H1 (cell line): ENCODE measurements around the gene LPXN. TPM values are rescaled to one million over a fixed set of nuclear protein-coding genes. Genes with fewer than 3 reads are reported as not detected.

ENCODE experiments used
- CTCF ChIA-PET: fragments of 300-600 bp; sonication (Branson Sonifier 250); formaldehyde crosslinking; loops from one replicate; lab custom pipeline; 2021; ENCODE audit not compliant: partially characterized antibody; lab: Charles Lee
- POLR2A ChIA-PET: fragments of 300-600 bp; sonication (Branson Sonifier 250); formaldehyde crosslinking; loops from one replicate; lab custom pipeline; 2021; ENCODE audit warnings: inconsistent platforms; ENCODE audit not compliant: partially characterized antibody; lab: Charles Lee
- DNase-seq, 2 experiments: peaks; one replicate each; pipeline versions ENCODE4 v3.0.0 to v3.0.0-alpha.2; 2010 to 2022; ENCODE audit warnings: low spot score in 2 of 2, low read depth in 1 of 2, mixed read lengths in 1 of 2
- FAIRE-seq: peaks from 2 replicates; lab custom pipeline; 2011; peaks lifted over from hg19 to GRCh38; lab: Jason Lieb, UNC
- H2AFZ ChIP-seq: 2 replicates; pipeline ENCODE4 v1.8.1; 2012; ENCODE audit warnings: low read length, inconsistent platforms
- H2AK5ac ChIP-seq: 2 replicates; pipeline ENCODE4 v1.6.1; 2013; ENCODE audit warnings: low read depth, low read length
- H2BK120ac ChIP-seq: replicated peaks from 2 replicates; pipeline ENCODE3; 2013; ENCODE audit warnings: low read depth, low read length, inconsistent platforms
- H2BK12ac ChIP-seq: 2 replicates; pipeline ENCODE4 v1.6.1; 2013; ENCODE audit warnings: low read depth, low read length
- H2BK15ac ChIP-seq: 2 replicates; pipeline ENCODE4 v1.6.1; 2013; ENCODE audit warnings: low read length
- H2BK20ac ChIP-seq: 2 replicates; pipeline ENCODE4 v1.6.1; 2013; ENCODE audit warnings: low read length
- H2BK5ac ChIP-seq: 2 replicates; pipeline ENCODE4 v1.6.1; 2013; ENCODE audit warnings: low read depth, low read length
- H3K14ac ChIP-seq: 2 replicates; pipeline ENCODE4 v1.6.1; 2013; ENCODE audit warnings: inconsistent platforms; ENCODE audit not compliant: insufficient read length
- H3K18ac ChIP-seq: 2 replicates; pipeline ENCODE4 v1.6.1; 2013; ENCODE audit warnings: low read length; ENCODE audit errors: extremely low read depth
- H3K23ac ChIP-seq: 2 replicates; pipeline ENCODE4 v1.6.1; 2013; ENCODE audit warnings: inconsistent platforms; ENCODE audit not compliant: insufficient read length
- H3K23me2 ChIP-seq: 2 replicates; pipeline ENCODE4 v1.6.1; 2013; ENCODE audit warnings: low read depth, low read length
- H3K27ac ChIP-seq: 2 replicates; pipeline ENCODE4 v1.6.1; 2011; ENCODE audit warnings: low read depth, low read length, inconsistent platforms
- H3K27me3 ChIP-seq, 4 experiments: replicated peaks in 1 of 4; 1 replicate in 1 of 4; 2 replicates in 3 of 4; pipeline versions ENCODE4 v1.6.1 to v1.8.1; 2011 to 2013; ENCODE audit warnings: low read length in 3 of 4, mild to moderate bottlenecking in 3 of 4, inconsistent platforms in 2 of 4, mixed read lengths in 2 of 4, moderate library complexity in 1 of 4; ENCODE audit not compliant: control insufficient read depth in 3 of 4, insufficient read depth in 3 of 4; ENCODE audit errors: extremely low read depth in 1 of 4
- H3K36me3 ChIP-seq, 4 experiments: 2 replicates each; pipeline versions ENCODE4 v1.6.1 to v1.8.1; 2011 to 2013; ENCODE audit warnings: mild to moderate bottlenecking in 4 of 4, low read length in 3 of 4, moderate library complexity in 2 of 4, control low read depth in 1 of 4, inconsistent platforms in 1 of 4; ENCODE audit not compliant: insufficient read depth in 4 of 4, control insufficient read depth in 2 of 4
- H3K4ac ChIP-seq: replicated peaks from 2 replicates; pipeline ENCODE3; 2013; ENCODE audit warnings: low read length, low read depth, mixed read lengths, inconsistent platforms; ENCODE audit not compliant: insufficient read length
- H3K4me1 ChIP-seq, 4 experiments: replicated peaks in 1 of 4; 1 replicate in 1 of 4; 2 replicates in 3 of 4; pipeline versions ENCODE4 v1.6.1 to v1.8.1; 2011 to 2013; ENCODE audit warnings: low read length in 3 of 4, inconsistent platforms in 2 of 4, mixed read lengths in 1 of 4; ENCODE audit not compliant: insufficient read depth in 4 of 4, control insufficient read depth in 3 of 4
- H3K4me2 ChIP-seq, 2 experiments: 2 replicates each; pipeline versions ENCODE4 v1.6.1 to v1.8.1; 2011 to 2013; ENCODE audit warnings: low read depth in 2 of 2, low read length in 2 of 2, control low read depth in 1 of 2, inconsistent platforms in 1 of 2, mild to moderate bottlenecking in 1 of 2; ENCODE audit not compliant: insufficient read depth in 1 of 2
- H3K4me3 ChIP-seq, 4 experiments: fragments of 200-600, 300-600 bp in 1 of 4; sonication (generic), shearing (Covaris generic), sonication (Bioruptor Twin) in 1 of 4; 2 replicates each; pipeline versions ENCODE4 v1.5.1 to v1.8.1; 2011 to 2016; ENCODE audit warnings: low read length in 4 of 4, low read depth in 3 of 4, control low read depth in 2 of 4, inconsistent platforms in 2 of 4, mild to moderate bottlenecking in 2 of 4, mixed read lengths in 1 of 4, moderate library complexity in 1 of 4; ENCODE audit not compliant: insufficient read depth in 2 of 4; ENCODE audit errors: extremely low read depth in 1 of 4
- H3K56ac ChIP-seq: replicated peaks from 2 replicates; pipeline ENCODE3; 2013; ENCODE audit warnings: low read depth, mild to moderate bottlenecking, mixed read lengths, low read length, inconsistent platforms; ENCODE audit not compliant: insufficient read length
- H3K79me1 ChIP-seq: 2 replicates; pipeline ENCODE4 v1.6.1; 2013; ENCODE audit warnings: low read depth, low read length, control low read depth
- H3K79me2 ChIP-seq, 2 experiments: 2 replicates each; pipeline versions ENCODE4 v1.6.1 to v1.8.1; 2012 to 2013; ENCODE audit warnings: low read length in 2 of 2, mild to moderate bottlenecking in 2 of 2, inconsistent platforms in 1 of 2; ENCODE audit not compliant: insufficient read depth in 2 of 2, control insufficient read depth in 1 of 2
- H3K9ac ChIP-seq, 4 experiments: replicated peaks in 1 of 4; 1 replicate in 1 of 4; 2 replicates in 3 of 4; pipeline versions ENCODE4 v1.6.1 to v1.8.1; 2011 to 2013; ENCODE audit warnings: low read depth in 3 of 4, low read length in 3 of 4, control low read depth in 2 of 4, mild to moderate bottlenecking in 2 of 4, moderate library complexity in 2 of 4, inconsistent platforms in 1 of 4; ENCODE audit errors: extremely low read depth in 1 of 4
- H3K9me3 ChIP-seq, 2 experiments: 2 replicates each; pipeline versions ENCODE4 v1.6.1 to v1.8.1; 2012 to 2013; ENCODE audit warnings: mild to moderate bottlenecking in 2 of 2, moderate library complexity in 2 of 2, control low read depth in 1 of 2, inconsistent platforms in 1 of 2, low read depth in 1 of 2, low read length in 1 of 2, mixed read lengths in 1 of 2; ENCODE audit not compliant: insufficient read depth in 2 of 2
- H4K20me1 ChIP-seq, 2 experiments: replicated peaks in 1 of 2; 2 replicates each; pipeline versions ENCODE3 to v1.8.1; 2011 to 2013; ENCODE audit warnings: inconsistent platforms in 2 of 2, low read length in 2 of 2, mild to moderate bottlenecking in 1 of 2; ENCODE audit not compliant: insufficient read depth in 2 of 2, control insufficient read depth in 1 of 2
- H4K5ac ChIP-seq: 2 replicates; pipeline ENCODE4 v1.6.1; 2013; ENCODE audit warnings: low read length, low read depth, mixed read lengths, inconsistent platforms; ENCODE audit not compliant: insufficient read length
- H4K8ac ChIP-seq: 2 replicates; pipeline ENCODE4 v1.8.0; 2013; ENCODE audit warnings: mild to moderate bottlenecking, moderate library complexity, low read length, inconsistent platforms; ENCODE audit not compliant: insufficient read depth; ENCODE audit errors: extremely low read depth
- H4K91ac ChIP-seq: replicated peaks from 2 replicates; pipeline ENCODE3; 2013; ENCODE audit warnings: low read length, mixed read lengths, inconsistent platforms; ENCODE audit not compliant: insufficient read length
- GABPA ChIP-seq: IDR thresholded peaks from 2 replicates; pipeline ENCODE4 v1.6.1; 2011; ENCODE audit warnings: mild to moderate bottlenecking, low read length, moderate library complexity, borderline replicate concordance; ENCODE audit not compliant: insufficient read depth
- KDM4A ChIP-seq: IDR thresholded peaks from one replicate; pipeline ENCODE4 v1.7.1; 2012; ENCODE audit warnings: low read depth, mild to moderate bottlenecking, moderate library complexity, low read length, inconsistent platforms; ENCODE audit not compliant: severe bottlenecking
- POU5F1 ChIP-seq: IDR thresholded peaks from 2 replicates; pipeline ENCODE4 v1.6.1; 2011; ENCODE audit warnings: low read depth, mild to moderate bottlenecking, low read length, moderate library complexity
- WGBS, 2 experiments: shearing (Covaris generic) in 1 of 2; methylation state at CpG; one replicate each; pipeline versions ENCODE4 v1.1.6 to v1.1.7; 2013 to 2015; ENCODE audit warnings: low lambda C conversion rate in 2 of 2, mixed read lengths in 2 of 2, inconsistent platforms in 1 of 2, low coverage in 1 of 2, missing lambda C conversion rate in 1 of 2; ENCODE audit not compliant: insufficient replicate concordance in 2 of 2, insufficient coverage in 1 of 2, insufficient read length in 1 of 2; ENCODE audit errors: extremely low coverage in 1 of 2, missing lambda C conversion rate in 1 of 2; 5-methylcytosine and 5-hydroxymethylcytosine counted together
- polyA plus RNA-seq, 7 experiments: library from polyadenylated mRNA; depleted of rRNA in 3 of 7; stranded (reverse) in 5 of 7; unstranded in 2 of 7; fragments of >200 nt in 5 of 7; fragments of 200-250 nt in 2 of 7; gene quantifications; 1 replicate in 5 of 7; 2 replicates in 1 of 7; 4 replicates in 1 of 7; pipeline versions ENCODE4 v1.2.1 to v1.2.3, GENCODE V29; 2011 to 2013; ENCODE audit warnings: missing spikeins in 2 of 7, mixed read lengths in 2 of 7
- total RNA-seq: library from RNA; stranded (reverse); fragmentation: NEBNext Ultra II Directional; extraction: Animal tissue kit (Norgen Biotek cat#: 25700); gene quantifications from 2 replicates; pipeline ENCODE4 v1.2.1, GENCODE V29; 2021

Gene LPXN
- total and polyA plus RNA-seq, 2 of the 8 experiments (the other 6 are each of a cell fraction or from before 2014, with no cell fraction given), result 1.4 to 2.7 TPM

DNA sequence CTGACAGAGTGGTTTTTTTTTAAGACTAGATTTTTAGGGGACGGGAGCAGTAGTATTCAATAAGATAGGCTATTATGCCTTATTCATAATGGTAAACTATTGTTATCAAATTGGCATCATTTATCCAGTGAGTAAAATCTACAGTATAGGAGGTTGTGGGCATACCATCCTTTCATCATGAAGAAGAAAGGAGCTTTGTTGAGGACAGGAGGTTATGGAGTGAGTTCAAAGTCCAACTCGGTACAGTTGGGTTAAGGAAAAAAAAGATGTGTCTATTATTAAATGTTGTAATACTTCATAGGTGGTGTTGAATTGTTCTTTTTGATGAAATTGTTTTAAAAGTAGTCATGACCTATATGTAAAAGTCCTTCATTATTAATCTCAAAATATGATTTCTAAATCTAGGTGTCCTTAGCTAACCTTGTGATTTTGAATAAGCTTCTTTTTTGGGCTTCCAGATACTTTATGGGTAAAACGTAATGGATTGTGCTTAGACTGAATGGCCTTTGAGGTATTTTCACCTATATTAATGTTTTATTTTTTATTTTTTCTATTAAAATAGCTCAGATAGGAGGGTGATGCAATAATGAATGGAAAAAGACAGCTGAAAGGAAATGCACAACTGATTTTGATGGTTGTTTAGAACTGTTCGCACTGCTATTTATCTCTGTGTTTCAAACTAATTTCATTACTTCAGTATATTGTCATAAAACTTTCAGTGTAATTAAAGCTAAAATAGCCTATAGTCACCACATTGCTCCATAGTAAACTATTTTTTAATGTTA is 31.5 kb upstream of the LPXN start:
- Histone ChIP-seq H3K4me1 (peaks cover 0 to 3% (median 0%) of the 10 kb centered on the region in 4 experiments; a peak in 1 of 7 replicates), H2BK20ac (no peak overlapping the region), H2BK15ac (no peak overlapping the region), H3K9ac (no peak overlapping the region), H3K4me2 (no peak overlapping the region), H3K23me2 (no peaks in the 10 kb centered on the region), H3K79me1 (no peaks in the 10 kb centered on the region; the same call in 1 of the 2 replicates), H3K79me2 (peaks cover 10 to 71% of the 10 kb centered on the region in 2 experiments; a peak in 3 of 4 replicates), H3K4me3 (no peak overlapping the region), H2BK12ac (no peak overlapping the region), H2BK120ac (no peak overlapping the region), H4K20me1 (peaks cover 3 to 10% of the 10 kb centered on the region in 2 experiments), H3K18ac (no peak overlapping the region), H2AK5ac (no peak overlapping the region), H3K14ac (no peak overlapping the region), H4K5ac (no peak overlapping the region), H2BK5ac (no peak overlapping the region), H3K4ac (no peak overlapping the region), H3K27ac (no peak overlapping the region), H3K27me3 (no peaks in the 10 kb centered on the region), H4K91ac (no peak overlapping the region), H3K56ac (no peak overlapping the region), H4K8ac (no peak overlapping the region), H3K36me3 (peaks cover 5 to 26% (median 17%) of the 10 kb centered on the region in 4 experiments), H2AFZ (no peak overlapping the region), H3K9me3 (no peaks in the 10 kb centered on the region), H3K23ac (no peak overlapping the region)
- 87% methylated on average over 4 of the region's 4 CpGs; no CpG with 5 or more reads in 1 of the 2 experiments for WGBS, 2 experiments
- POLR2A ChIA-PET, result interaction anchor here (1.3 to 1.5 kb wide), 2 partner anchors 13 to 19 kb away, joined by 3 to 4 read pairs; no protein-coding TSS in a partner anchor
- CTCF ChIA-PET, result interaction anchor here (0.6 to 2.4 kb wide), 5 partner anchors 11 to 1295 kb away, joined by 3 to 10 read pairs (median 3); no protein-coding TSS in a partner anchor
- DNase-seq (no peak), FAIRE-seq (no peak)
- TF ChIP-seq POU5F1 (no peak), KDM4A (no peak), GABPA (no peak)
